D721Med (cell line): ENCODE measurements around the gene PRRT1B.

Experiments
- DNase-seq: peaks from one replicate; pipeline ENCODE4 v3.0.0; 2011; ENCODE audit warnings: low spot score; ENCODE audit not compliant: insufficient read length
- FAIRE-seq: peaks from 2 replicates; lab custom pipeline; 2011; peaks lifted over from hg19 to GRCh38; lab: Jason Lieb, UNC
- CTCF ChIP-seq: IDR thresholded peaks from 2 replicates; pipeline ENCODE4 v1.5.1; 2012; ENCODE audit warnings: mild to moderate bottlenecking, control low read depth; ENCODE audit not compliant: insufficient read depth; ENCODE audit errors: missing control alignments

Gene PRRT1B

GRCh38 chr9:131545003-131545785 lies at the start of gene PRRT1B:
Gene PRRT1B (plus strand): TSS chr9:131545523. CDS start chr9:131545616, 93 bp downstream.
- no peak for DNase-seq
- TF ChIP-seq CTCF = no peak
- FAIRE-seq = no peak

GRCh38 chr9:131495785-131496184 lies 49.5 kb upstream of the PRRT1B start:
- DNase-seq (no peak), FAIRE-seq (no peak)
- no peak for TF ChIP-seq CTCF

GRCh38 chr9:131496844-131497405 lies 48.4 kb upstream of the PRRT1B start:
- no peak for DNase-seq
- TF ChIP-seq CTCF = no peak
- no peak for FAIRE-seq

- no peak for FAIRE-seq
- no peak for TF ChIP-seq CTCF
These were observed 46.0 kb upstream of the PRRT1B start for GRCh38 chr9:131499254-131499767.

GRCh38 chr9:131500377-131500776 lies 44.9 kb upstream of the PRRT1B start:
- no peak for TF ChIP-seq CTCF
- DNase-seq (no peak), FAIRE-seq (no peak)

More at GRCh38 chr9:131499254-131499767, 46.0 kb upstream of the PRRT1B start:
- no peak for DNase-seq

- FAIRE-seq (no peak), DNase-seq (no peak)
- TF ChIP-seq CTCF = no peak
These were observed 44.3 kb upstream of the PRRT1B start for GRCh38 chr9:131500939-131501541.
